Mesenchymal stem cell (in vitro differentiated cells and primary cell): ENCODE measurements around the gene MRC2.

ENCODE experiments used
- DNase-seq: peaks from one replicate; pipeline ENCODE4 v3.0.0-alpha.2; 2013
- H2AFZ ChIP-seq: one replicate; pipeline ENCODE4 v1.6.1; 2013; ENCODE audit warnings: low read depth, mild to moderate bottlenecking, control low read depth, inconsistent platforms, low read length, moderate library complexity
- H2AK5ac ChIP-seq: 2 replicates; pipeline ENCODE4 v1.6.1; 2013; ENCODE audit warnings: low read length, moderate library complexity, mild to moderate bottlenecking, inconsistent platforms; ENCODE audit not compliant: severe bottlenecking
- H2BK120ac ChIP-seq: one replicate; pipeline ENCODE4 v1.6.1; 2013; ENCODE audit warnings: low read depth, mild to moderate bottlenecking, inconsistent platforms, low read length, moderate library complexity
- H2BK12ac ChIP-seq, 2 experiments: one replicate each; pipeline ENCODE4 v1.6.1; 2013; ENCODE audit warnings: inconsistent platforms in 2 of 2, low read length in 2 of 2, mild to moderate bottlenecking in 2 of 2, moderate library complexity in 2 of 2, control low read depth in 1 of 2
- H2BK15ac ChIP-seq: one replicate; pipeline ENCODE4 v1.6.1; 2013; ENCODE audit warnings: mild to moderate bottlenecking, low read depth, inconsistent platforms; ENCODE audit not compliant: poor library complexity, severe bottlenecking
- H2BK5ac ChIP-seq: 2 replicates; pipeline ENCODE4 v1.6.1; 2013; ENCODE audit warnings: low read depth, mild to moderate bottlenecking, low read length, control low read depth, inconsistent platforms; ENCODE audit not compliant: poor library complexity, severe bottlenecking
- H3K14ac ChIP-seq, 2 experiments: one replicate each; pipeline ENCODE4 v1.6.1; 2013; ENCODE audit warnings: inconsistent platforms in 2 of 2, low read length in 2 of 2, control low read depth in 1 of 2, mild to moderate bottlenecking in 1 of 2, moderate library complexity in 1 of 2
- H3K18ac ChIP-seq, 2 experiments: one replicate each; pipeline ENCODE4 v1.6.1; 2013; ENCODE audit warnings: inconsistent platforms in 2 of 2, low read length in 2 of 2, control low read depth in 1 of 2, low read depth in 1 of 2, mild to moderate bottlenecking in 1 of 2
- H3K23ac ChIP-seq, 2 experiments: one replicate each; pipeline ENCODE4 v1.6.1; 2013; ENCODE audit warnings: inconsistent platforms in 2 of 2, low read length in 2 of 2, mild to moderate bottlenecking in 2 of 2, moderate library complexity in 2 of 2, control low read depth in 1 of 2
- H3K27ac ChIP-seq: 2 replicates; pipeline ENCODE4 v1.5.1; 2013; ENCODE audit warnings: mild to moderate bottlenecking, moderate library complexity, low read length, control low read depth, inconsistent platforms; ENCODE audit not compliant: poor library complexity, severe bottlenecking
- H3K27me3 ChIP-seq, 2 experiments: 2 replicates each; pipeline versions ENCODE4 v1.6.1 to v1.7.0; 2013; ENCODE audit warnings: low read length in 2 of 2, mild to moderate bottlenecking in 2 of 2, moderate library complexity in 2 of 2, control low read depth in 1 of 2, inconsistent platforms in 1 of 2; ENCODE audit not compliant: control insufficient read depth in 1 of 2, insufficient read depth in 1 of 2
- H3K36me3 ChIP-seq, 2 experiments: 2 replicates each; pipeline versions ENCODE4 v1.6.1 to v1.7.0; 2013; ENCODE audit warnings: low read length in 2 of 2, control low read depth in 1 of 2, inconsistent platforms in 1 of 2, low read depth in 1 of 2, mild to moderate bottlenecking in 1 of 2; ENCODE audit not compliant: insufficient read depth in 2 of 2, control insufficient read depth in 1 of 2
- H3K4ac ChIP-seq, 2 experiments: one replicate each; pipeline ENCODE4 v1.6.1; 2013; ENCODE audit warnings: inconsistent platforms in 2 of 2, low read length in 2 of 2, mild to moderate bottlenecking in 2 of 2, moderate library complexity in 2 of 2, control low read depth in 1 of 2, low read depth in 1 of 2
- H3K4me1 ChIP-seq: 2 replicates; pipeline ENCODE4 v1.6.1; 2013; ENCODE audit warnings: low read depth, low read length, control low read depth; ENCODE audit not compliant: control insufficient read depth, insufficient read depth
- H3K4me2 ChIP-seq: 2 replicates; pipeline ENCODE4 v1.6.1; 2013; ENCODE audit warnings: low read length, mild to moderate bottlenecking, inconsistent platforms; ENCODE audit not compliant: poor library complexity, severe bottlenecking
- H3K4me3 ChIP-seq, 2 experiments: 2 replicates each; pipeline versions ENCODE4 v1.5.1 to v1.7.0; 2013; ENCODE audit warnings: low read length in 2 of 2, mild to moderate bottlenecking in 2 of 2, control low read depth in 1 of 2, low read depth in 1 of 2; ENCODE audit not compliant: insufficient read depth in 1 of 2
- H3K79me1 ChIP-seq: replicated peaks from 2 replicates; pipeline ENCODE4 v1.6.1; 2013; ENCODE audit warnings: mild to moderate bottlenecking, control low read depth, low read length, inconsistent platforms; ENCODE audit not compliant: poor library complexity, severe bottlenecking
- H3K9ac ChIP-seq: 2 replicates; pipeline ENCODE4 v1.7.0; 2013; ENCODE audit warnings: mild to moderate bottlenecking, low read length, moderate library complexity
- H3K9me3 ChIP-seq: 2 replicates; pipeline ENCODE4 v1.7.0; 2013; ENCODE audit warnings: mild to moderate bottlenecking, low read length; ENCODE audit not compliant: control insufficient read depth
- H4K8ac ChIP-seq: one replicate; pipeline ENCODE4 v1.6.1; 2013; ENCODE audit warnings: inconsistent platforms, mild to moderate bottlenecking, low read length, moderate library complexity
- H4K91ac ChIP-seq: one replicate; pipeline ENCODE4 v1.6.1; 2013; ENCODE audit warnings: mild to moderate bottlenecking, low read length, inconsistent platforms
- WGBS: methylation state at CpG from one replicate; pipeline ENCODE4 v1.1.7; 2013; ENCODE audit warnings: mixed read lengths; 5-methylcytosine and 5-hydroxymethylcytosine counted together

MRC2 gene

GRCh38 chr17:62724398-62725146 lies 97.1 kb downstream of the MRC2 start:
- Histone ChIP-seq H3K9ac (no peak overlapping the region), H3K4me3 (no peak overlapping the region), H3K27ac (no peak overlapping the region), H3K4me2 (no peak overlapping the region), H2AK5ac (no peak overlapping the region), H4K91ac (no peak overlapping the region), H4K8ac (no peak overlapping the region), H2BK120ac (no peak overlapping the region), H3K4ac (no peak overlapping the region), H3K14ac (no peak overlapping the region), H3K18ac (no peak overlapping the region), H3K36me3 (no peaks in the 10 kb centered on the region), H2BK5ac (no peak overlapping the region), H2BK15ac (no peak overlapping the region), H2BK12ac (no peak overlapping the region), H3K4me1 (peaks cover 3% of the 10 kb centered on the region), H2AFZ (no peak overlapping the region), H3K27me3 (peaks cover 0 to 10% of the 10 kb centered on the region in 2 experiments), H3K23ac (no peak overlapping the region), H3K79me1 (no peaks in the 10 kb centered on the region), H3K9me3 (no peaks in the 10 kb centered on the region)
- no peak for DNase-seq
- WGBS = 73% methylated on average over 16 of the region's 16 CpGs

- no peaks in the 10 kb centered on the region for H3K36me3 ChIP-seq
- no peaks in the 10 kb centered on the region for H3K9me3 ChIP-seq
- no peaks in the 10 kb centered on the region for H3K79me1 ChIP-seq
- WGBS = 63% methylated on average over 3 of the region's 5 CpGs
- no peak overlapping the region for H4K8ac ChIP-seq
- no peak overlapping the region for H2BK15ac ChIP-seq
- peaks cover 3% of the 10 kb centered on the region for H3K4me1 ChIP-seq
- H4K91ac ChIP-seq = no peak overlapping the region
- H3K9ac ChIP-seq = no peak overlapping the region
- H3K14ac ChIP-seq = no peak overlapping the region
- no peak overlapping the region for H2AFZ ChIP-seq
- no peak overlapping the region for H3K4me3 ChIP-seq
- H3K27me3 ChIP-seq = peaks cover 0 to 7% of the 10 kb centered on the region in 2 experiments
- no peak overlapping the region for H3K18ac ChIP-seq
- no peak overlapping the region for H3K23ac ChIP-seq
- no peak overlapping the region for H2BK5ac ChIP-seq
- no peak overlapping the region for H2AK5ac ChIP-seq
- H3K4me2 ChIP-seq = no peak overlapping the region
- H2BK120ac ChIP-seq = no peak overlapping the region
- peak; percentile 19 for DNase-seq
- H3K27ac ChIP-seq = no peak overlapping the region
- no peak overlapping the region for H3K4ac ChIP-seq
- H2BK12ac ChIP-seq = no peak overlapping the region
Observed at GRCh38 chr17:62725791-62726249, 98.3 kb downstream of the MRC2 start.

- no peak overlapping the region for H4K8ac ChIP-seq
- H3K23ac ChIP-seq = no peak overlapping the region
- no peak overlapping the region for H2AK5ac ChIP-seq
- H2BK5ac ChIP-seq = no peak overlapping the region
- H3K36me3 ChIP-seq = no peaks in the 10 kb centered on the region
- no peaks in the 10 kb centered on the region for H3K9me3 ChIP-seq
- no peak overlapping the region for H3K18ac ChIP-seq
- H3K27ac ChIP-seq = no peak overlapping the region
- peaks cover 2% of the 10 kb centered on the region for H3K4me1 ChIP-seq
- no peaks in the 10 kb centered on the region for H3K79me1 ChIP-seq
- no peak for DNase-seq
- H2BK12ac ChIP-seq = no peak overlapping the region
- no peak overlapping the region for H2BK15ac ChIP-seq
- H2BK120ac ChIP-seq = no peak overlapping the region
- H2AFZ ChIP-seq = no peak overlapping the region
- no peak overlapping the region for H3K4me3 ChIP-seq
- H3K4ac ChIP-seq = no peak overlapping the region
- no peak overlapping the region for H4K91ac ChIP-seq
- H3K14ac ChIP-seq = no peak overlapping the region
- peaks cover 0 to 5% of the 10 kb centered on the region in 2 experiments for H3K27me3 ChIP-seq
- no peak overlapping the region for H3K9ac ChIP-seq
- no peak overlapping the region for H3K4me2 ChIP-seq
- 89% methylated on average over 5 of the region's 6 CpGs for WGBS
Observed at GRCh38 chr17:62727916-62728672, 100.6 kb downstream of the MRC2 start.

GRCh38 chr17:62732125-62732524 lies 104.7 kb downstream of the MRC2 start:
- WGBS = 98% methylated on average over 2 of the region's 5 CpGs
- Histone ChIP-seq H4K91ac (no peak overlapping the region), H2AFZ (no peak overlapping the region), H3K14ac (no peak overlapping the region), H3K4me1 (no peaks in the 10 kb centered on the region), H3K4ac (no peak overlapping the region), H3K4me3 (no peak overlapping the region), H3K36me3 (no peaks in the 10 kb centered on the region), H3K9ac (no peak overlapping the region), H3K27me3 (peaks cover 0 to 16% of the 10 kb centered on the region in 2 experiments), H4K8ac (no peak overlapping the region), H3K27ac (no peak overlapping the region), H3K9me3 (no peaks in the 10 kb centered on the region), H3K23ac (no peak overlapping the region), H2BK15ac (no peak overlapping the region), H3K79me1 (no peaks in the 10 kb centered on the region), H3K4me2 (no peak overlapping the region), H2AK5ac (no peak overlapping the region), H2BK12ac (no peak overlapping the region), H3K18ac (no peak overlapping the region), H2BK5ac (no peak overlapping the region), H2BK120ac (no peak overlapping the region)
- DNase-seq = no peak
